NCI-H526 treated with DMSO at 0.1 percent for 48 hours (cell line): ENCODE measurements around the gene MSI2.
"Not testable (repeated sequence)": the region's sequence is repeated elsewhere in the genome, so short reads cannot be mapped to it uniquely, and the experiment has no call there.

Source experiments
- DNase-seq: peaks from one replicate; lab custom pipeline; 2025; lab: John Stamatoyannopoulos, UW

Gene MSI2

DNA sequence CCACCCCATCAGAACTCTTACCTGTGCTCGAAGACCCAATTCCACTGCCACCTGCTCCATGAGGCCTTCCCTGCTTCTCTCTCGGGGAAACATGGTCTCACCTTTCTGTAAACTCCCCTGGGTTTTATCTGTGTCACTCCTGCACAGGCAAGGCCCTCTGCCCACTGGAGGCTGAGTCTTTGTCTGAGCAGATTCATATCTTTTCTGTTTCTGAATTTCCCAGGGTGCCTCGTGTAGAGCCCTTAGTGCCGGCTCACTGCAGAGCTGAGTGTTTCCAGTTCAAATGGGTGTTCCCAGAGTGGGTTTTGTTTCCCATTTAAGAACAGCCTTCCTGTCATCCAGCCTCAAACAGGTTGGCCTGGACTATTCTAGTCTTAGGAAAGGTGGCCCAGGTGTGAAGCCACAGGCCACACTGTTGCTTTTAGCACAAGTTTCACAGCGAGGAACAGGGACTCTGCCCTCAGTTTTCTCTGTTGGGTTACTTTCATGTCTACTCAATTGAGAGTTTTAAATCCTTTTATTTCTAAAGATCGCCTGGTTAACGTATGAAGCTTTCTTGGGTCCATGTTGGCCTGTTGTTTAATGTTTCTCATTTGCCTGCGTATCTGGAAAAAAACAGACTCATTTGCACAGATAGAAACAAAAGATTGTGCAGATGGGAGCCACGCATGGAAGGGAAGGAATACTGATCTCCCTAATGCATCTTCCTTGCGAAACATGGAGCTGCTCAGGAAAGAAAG lies 228.7 kb downstream of the MSI2 start:
- DNase-seq, result no peak

DNA sequence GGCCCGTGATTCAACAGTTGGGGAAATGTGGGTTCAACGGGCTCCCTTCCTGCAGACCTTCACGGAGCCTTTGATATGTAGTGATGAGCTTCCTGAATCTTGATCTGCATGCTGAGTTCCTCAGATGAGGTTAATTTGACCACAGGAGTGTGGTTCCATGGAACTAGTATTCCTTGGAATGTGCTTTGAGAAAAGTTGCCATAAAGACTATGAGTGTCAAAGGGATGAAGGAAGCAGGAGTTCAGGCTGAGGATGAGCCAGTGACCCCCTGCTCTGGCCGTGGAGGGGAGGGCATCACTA lies 229.2 kb downstream of the MSI2 start:
- no peak for DNase-seq

DNA sequence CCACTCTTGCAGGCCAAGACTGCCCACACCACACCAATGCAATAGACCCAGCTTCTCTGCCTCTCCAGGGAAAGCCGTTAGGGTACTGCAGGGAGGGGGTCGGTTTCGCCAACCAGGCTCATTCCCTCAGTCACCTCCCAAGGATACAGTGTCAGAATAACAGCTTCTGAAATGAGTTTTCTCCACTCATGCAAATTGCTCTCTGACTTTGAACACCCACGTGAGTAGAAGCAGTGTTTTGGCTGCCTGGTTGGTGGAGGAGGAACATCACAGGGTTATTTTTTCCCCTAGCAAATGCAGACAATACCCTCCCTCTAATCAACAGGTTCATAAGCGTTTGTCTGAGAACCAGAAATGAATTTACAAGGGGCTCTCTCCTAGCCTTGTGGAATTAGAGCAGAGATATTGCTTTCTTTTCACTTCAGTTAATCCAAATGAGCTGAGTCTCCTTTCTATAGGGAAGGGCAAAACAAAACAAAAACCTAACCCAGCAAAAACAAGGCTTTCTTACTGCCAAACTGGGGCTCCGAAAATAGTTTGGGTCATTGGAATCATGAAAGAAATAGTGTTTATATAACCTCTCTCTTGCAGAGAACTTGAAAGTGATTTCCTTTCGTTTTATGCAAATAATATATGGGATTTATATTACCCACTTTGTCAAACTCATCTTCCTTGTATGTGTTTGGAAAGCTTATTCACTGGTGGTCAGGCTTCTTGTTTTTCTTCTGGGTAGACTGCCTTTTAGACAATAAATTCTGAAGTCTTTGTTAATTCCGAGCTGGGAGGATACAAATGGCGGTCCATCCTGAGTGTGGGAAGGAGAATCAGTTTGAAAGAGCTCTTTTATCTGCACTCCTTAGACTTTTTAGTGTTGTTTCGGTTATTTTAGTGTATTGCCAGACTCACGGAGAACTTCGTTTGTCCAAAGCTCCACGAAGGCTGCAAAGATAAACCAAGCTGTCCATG lies 229.9 kb downstream of the MSI2 start:
- DNase-seq, result peak; percentile 12

DNA sequence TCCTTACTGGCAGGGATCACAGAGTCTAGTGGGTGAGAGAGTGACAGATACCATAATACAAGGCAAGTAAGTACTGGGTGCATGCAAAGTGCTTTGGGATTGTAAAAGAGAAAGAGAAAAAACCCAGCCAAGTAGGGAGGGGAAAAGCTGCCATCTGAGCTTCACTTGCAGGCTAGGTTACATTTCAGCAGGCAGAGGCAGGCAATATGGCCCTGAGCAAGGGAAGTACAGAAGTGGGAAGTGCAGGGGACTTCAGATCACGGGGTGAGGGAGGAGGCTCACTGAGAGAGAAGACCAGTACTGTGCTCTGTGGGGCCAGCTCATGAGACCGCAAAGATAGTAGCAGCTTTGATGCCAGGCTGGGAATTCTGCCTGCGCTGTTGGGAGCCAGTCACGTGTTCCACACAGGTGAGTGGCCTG lies 230.6 kb downstream of the MSI2 start:
- DNase-seq, result no peak

DNA sequence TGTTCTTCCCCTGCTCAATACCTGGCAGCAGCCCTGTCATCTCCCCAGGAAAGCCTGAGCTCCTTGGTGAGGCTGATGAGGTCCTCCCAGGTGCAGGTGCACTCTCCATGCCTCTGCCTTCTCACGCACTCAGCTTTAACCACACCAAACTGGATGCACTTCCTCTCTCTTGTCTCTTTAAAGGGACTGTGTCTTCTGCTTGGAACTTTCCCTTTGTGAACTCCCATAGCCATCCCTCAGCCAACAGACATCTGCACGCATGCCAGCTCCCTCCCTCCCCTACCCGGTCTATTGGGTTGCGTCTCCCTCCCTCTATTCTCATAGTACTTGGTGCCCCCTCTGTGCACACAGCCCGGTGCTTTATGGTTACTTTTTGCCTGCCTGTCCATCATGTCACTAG lies 231.2 kb downstream of the MSI2 start:
- no peak for DNase-seq

DNA sequence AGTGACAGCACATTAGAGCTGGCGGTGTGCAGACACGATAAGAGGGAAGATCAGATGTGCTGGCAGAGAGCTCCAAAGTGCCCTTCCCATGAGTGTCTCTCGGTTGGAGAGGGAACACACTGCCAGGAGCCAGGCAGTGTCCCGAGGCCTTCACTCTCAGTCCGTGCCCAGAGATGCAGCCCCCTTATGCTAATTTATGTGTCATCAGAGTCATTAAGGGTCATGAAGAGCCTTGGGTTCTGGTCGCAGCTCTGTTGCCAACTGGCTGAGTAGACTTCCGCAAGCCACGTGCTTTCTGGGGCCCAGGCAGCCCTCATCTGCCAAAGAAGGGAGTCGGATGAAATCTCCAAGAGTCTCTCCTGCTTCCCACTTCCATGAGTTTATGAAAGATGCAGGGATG lies 232.5 kb downstream of the MSI2 start:
- DNase-seq, result no peak

DNA sequence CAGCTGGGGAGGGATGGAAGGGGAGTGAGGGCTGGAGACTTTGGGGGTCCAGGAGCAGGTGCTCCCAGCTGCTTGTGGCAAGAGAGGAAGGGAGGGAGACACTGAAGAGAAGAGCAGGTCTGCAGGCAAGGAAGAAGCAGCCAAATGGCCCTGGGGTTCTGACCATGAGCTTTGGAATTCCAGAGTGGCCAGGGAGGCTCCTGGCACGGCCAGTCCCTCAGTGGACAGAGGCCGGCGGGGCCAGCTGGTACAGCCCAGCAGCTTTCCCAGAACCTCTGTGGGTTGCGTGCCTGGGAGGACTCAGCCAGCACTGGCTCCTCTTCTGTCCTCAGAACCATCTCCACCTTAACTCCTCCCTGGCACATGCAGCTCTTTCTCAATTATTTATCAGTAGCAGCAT lies 233.0 kb downstream of the MSI2 start:
- no peak for DNase-seq

DNA sequence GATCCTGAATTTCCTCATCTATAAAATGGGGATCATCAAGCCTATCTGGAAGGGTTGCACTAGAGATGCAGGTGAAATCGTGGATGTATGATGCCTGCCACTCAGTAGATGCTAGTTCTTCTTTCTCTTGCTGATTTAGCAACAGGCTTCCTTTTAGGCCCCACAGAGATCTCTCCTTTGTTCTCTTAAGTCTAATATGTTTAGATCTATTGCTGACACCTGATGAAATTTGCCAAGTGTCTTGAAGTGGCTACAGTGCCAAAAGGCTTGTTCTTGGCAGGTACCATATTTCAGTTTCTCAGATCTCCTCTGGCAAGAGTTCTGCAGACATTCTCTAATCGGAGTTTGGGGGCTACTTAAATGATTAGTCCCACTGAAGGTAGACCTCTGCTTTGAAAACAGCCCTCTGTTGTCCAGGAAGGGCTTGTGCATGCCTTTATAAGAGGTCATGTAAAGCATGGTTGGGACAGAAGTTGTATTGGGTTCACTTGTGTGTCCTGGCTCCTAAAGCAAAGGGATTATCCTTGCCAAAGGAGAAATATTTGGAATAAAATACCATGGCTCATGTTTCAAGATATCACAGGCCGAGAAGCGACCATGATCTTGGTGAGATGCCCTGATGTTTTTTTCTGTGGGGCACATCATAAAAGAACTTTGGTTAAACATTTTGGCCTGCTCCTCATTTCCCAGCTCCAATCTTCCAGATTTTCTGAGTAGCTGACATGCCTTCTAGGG lies 234.0 kb downstream of the MSI2 start:
- no peak for DNase-seq

DNA sequence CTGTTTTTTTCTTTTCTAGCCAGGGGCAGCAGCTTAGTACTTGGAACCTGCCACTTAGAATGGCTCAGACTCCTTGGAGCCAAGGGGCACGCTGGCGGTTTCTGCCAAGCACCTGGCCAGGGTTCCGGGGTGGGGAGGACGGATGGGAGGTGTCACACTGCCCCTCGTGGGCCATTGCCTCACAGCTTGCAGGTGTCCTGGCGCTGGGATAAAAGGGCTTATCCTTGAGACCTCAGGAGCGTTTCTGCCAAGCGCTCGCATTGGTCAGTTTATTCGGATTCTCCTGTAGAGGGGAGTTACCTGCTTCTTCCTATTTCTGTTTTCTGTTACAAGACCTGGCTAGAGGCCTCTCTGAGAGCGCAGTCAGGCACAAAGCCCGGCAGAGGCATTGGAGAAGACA lies 234.6 kb downstream of the MSI2 start:
- no peak for DNase-seq

DNA sequence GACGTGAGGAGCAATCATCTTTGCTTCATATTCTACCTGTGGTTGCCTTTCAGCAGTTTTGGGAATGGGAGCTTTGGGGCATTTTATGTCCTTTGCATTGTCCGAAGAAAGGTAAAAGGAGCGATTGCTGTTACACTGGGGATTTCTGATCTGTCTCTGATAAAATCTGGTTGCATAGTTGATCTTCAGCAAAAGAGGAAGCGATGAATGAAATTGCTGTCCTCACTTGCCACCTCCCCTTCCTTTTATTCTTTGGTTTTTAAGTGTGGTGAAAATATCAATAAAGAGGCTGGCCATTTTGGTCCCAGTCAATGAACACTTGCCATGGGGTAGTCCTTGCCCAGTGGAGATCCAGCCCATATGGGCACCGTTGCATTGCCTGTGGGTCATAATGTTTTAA lies 236.8 kb downstream of the MSI2 start:
- no peak for DNase-seq

DNA sequence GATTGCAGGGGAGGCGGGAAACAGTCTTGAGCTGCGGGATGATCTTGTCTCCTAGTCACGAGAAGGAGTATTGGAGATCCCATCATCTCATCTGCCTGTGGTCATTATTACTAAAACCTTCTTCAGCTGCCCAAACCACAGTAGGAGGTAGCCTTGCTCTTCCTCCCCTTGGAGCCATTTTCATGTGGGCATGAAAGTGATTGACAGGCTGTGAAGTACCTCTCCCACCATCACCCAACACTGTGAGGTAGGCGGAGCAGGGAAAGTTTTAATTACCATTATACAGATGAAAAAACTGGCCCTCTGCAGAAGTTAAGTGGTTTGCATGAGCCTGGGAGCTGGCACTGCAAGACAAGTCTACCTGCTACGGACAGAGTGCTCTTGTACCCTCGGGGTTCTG lies 237.3 kb downstream of the MSI2 start:
- DNase-seq, result no peak

DNA sequence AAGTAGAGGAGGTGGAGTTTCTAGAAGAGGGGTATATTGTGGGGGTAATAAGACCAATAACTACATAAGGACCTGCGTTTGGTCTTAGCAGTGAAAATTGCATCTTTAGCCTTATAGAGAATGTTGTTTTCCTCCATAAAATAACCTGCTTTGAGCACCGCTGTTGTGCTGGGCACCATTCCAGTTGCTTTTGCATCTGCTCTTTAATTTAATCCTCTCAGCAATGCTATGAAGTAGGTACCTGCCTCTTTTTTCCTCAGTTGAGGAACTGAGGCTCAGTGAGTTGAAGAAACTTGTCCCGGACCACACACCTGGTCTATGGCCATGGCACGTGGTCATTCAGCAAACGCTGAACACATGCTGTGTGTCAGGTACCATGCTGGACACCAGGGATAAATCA lies 238.1 kb downstream of the MSI2 start:
- DNase-seq, result no peak

DNA sequence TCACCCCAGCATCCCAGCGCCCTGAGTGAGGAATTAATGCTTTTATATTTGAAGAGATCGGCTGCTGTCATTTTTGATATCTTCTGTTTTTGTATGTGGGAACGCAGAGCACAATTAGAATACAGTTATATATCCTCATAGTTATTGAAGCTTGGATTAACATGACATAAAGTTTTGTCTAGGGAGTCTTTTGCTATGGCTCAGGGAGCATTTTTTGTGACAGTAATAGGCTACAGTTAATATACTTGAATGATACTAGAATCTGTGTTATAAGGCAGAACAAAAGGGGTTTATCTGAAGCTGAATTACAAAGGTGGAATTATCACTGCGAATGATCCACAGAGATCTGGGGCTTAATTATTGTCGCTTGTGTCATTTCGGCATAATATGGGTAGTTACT lies 239.4 kb downstream of the MSI2 start:
- DNase-seq, result no peak

DNA sequence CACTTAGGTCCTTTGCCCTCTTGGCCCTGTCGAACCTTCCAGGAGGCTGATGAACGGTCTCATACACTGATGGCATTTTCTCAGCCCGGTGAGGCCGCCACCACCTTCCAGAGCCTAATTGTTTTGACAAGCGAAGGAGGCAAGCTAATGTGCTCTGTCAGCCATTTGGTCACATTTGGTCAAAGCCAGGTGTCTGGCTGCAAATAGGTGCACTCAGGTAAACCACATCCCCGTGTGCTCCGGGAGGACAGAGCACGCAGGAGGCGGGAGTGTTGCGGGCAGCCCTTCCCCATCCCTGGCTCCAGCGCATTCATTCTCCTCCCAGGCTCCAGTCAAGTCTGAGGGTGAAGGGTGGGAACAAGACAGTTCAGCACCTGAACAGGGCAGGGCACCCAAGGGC lies 240.1 kb downstream of the MSI2 start:
- DNase-seq, result no peak

DNA sequence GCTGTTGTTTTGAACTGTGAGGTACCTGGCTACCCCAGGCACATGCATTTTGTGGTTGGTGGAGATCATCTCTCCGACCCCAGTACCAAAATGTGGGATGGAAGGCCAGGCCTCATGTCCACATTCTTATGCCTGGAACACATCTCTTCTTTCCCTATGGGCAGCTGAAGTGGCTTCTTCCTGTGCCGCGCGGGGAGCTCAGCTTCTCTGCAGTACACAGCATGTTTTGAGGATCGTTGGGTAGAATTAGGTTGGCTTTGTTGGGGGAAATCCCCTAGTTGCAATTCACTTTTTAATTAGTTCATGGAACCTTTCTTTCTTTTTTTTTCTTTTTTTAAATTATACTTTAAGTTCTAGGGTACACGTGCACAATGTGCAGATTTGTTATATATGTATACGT lies 242.1 kb downstream of the MSI2 start:
- DNase-seq, result no peak

DNA sequence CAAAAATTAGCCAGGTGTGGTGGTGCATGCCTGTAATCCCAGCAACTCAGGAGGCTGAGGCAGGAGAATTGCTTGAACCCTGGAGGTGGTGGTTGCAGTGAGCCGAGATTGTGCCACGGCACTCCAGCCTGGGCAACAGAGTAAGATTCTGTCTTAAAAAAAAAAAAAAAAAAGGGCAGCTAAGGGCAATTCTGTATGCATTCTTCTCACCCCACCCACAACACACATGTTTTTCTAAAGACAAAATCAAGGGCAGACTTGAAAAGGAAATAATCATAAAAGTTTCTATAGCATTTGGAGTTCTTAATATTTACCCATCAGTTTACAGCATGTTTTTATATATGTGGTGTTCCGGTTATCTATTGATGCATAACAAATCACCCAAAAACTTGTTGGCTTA lies 242.9 kb downstream of the MSI2 start:
- DNase-seq, result not testable (repeated sequence)

DNA sequence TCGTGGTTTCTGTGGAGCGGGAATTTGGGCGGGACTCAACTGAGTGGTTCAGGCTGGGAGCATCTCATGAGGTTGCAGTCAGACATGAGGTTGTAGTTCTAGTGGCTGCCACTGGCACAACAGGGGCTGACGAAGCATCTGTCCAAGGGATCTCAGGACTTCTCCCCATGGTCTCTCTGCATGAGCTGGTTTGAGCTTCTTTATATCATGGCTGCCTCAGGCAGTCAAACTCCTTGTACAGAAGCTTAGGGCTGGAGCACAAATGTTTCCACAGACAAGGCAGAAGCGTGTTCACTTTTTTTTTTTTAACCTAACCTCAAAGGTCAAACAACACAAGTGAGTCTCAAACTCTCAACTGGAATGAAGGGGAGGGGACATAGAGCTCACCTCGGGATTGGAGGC lies 243.3 kb downstream of the MSI2 start:
- no peak for DNase-seq

DNA sequence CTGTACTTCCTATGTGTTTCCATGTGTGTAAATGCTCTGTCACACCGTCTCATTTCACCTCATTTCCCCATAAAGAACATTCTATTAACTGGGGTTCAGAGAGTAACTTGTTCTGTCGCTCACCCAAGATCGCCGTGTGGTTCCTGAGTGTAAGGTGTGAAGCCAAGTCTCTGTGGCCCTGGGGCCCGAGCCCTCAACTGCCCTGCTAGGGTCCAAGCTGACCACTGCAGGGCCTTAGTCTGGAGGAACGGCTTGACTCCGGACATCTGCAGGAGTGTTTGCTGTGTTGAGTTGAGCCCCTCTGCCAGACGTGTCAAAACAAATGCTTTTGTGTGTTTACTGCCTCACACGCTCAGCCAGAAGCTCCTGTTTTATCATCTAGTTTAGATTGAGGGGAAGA lies 244.7 kb downstream of the MSI2 start:
- no peak for DNase-seq

DNA sequence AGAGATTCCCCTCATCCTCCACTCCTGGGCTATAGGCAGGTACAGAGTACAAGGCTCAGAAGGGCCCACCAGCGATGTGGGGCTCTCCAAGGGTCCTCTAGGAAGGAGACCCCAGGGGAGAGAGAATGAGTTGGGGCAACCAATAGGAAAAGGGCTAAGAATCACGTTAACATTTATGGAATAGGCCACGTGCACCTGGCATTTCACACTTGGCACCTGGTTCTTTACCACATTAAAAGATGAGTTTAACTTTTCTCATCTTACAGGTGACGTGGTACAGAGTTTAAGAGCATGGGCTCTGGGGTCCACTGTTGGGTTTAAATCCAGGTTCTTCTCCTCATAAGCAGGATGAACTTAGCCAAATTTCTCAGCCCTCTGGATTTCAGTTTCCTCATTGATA lies 245.7 kb downstream of the MSI2 start:
- no peak for DNase-seq

DNA sequence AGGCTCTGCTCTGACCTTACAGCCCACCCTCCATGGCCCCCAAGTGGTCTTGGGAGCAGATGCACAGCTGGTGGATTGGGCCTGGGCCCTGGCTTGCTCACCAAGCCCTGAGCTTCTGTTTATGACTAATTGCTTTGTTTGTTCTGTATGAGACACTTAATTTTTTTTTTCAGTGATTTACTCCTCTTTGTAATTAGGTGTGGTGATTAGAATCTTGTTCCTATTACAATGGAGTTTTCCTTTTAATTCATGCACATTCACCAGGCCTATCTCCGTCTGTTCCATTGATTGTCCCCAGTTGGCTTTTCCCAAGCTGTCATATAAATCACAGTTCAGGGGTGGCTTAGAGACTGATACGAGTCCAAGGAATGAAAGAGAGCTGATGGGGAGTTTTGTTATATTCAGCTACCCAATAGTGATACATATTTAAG lies 246.5 kb downstream of the MSI2 start:
- DNase-seq, result no peak

DNA sequence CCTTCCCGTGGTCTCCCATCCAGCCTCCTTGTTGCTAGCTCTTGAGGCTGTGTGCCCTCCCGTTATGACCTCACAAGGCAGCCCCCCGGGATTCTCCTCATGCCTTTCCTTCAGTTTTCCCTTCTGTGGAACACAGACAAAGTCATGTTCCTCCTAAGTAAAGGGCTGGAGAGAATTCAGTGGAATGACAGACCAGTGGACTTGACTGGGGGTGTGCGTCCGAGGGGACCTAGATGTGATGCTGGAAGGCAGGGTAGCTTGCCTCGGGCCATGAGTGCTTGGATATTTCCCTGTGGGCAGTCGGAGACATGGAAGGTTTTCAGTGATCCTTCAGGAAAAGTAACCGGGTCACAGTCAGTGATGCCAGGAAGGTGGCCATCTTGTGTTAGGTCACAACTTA lies 247.9 kb downstream of the MSI2 start:
- DNase-seq, result no peak

DNA sequence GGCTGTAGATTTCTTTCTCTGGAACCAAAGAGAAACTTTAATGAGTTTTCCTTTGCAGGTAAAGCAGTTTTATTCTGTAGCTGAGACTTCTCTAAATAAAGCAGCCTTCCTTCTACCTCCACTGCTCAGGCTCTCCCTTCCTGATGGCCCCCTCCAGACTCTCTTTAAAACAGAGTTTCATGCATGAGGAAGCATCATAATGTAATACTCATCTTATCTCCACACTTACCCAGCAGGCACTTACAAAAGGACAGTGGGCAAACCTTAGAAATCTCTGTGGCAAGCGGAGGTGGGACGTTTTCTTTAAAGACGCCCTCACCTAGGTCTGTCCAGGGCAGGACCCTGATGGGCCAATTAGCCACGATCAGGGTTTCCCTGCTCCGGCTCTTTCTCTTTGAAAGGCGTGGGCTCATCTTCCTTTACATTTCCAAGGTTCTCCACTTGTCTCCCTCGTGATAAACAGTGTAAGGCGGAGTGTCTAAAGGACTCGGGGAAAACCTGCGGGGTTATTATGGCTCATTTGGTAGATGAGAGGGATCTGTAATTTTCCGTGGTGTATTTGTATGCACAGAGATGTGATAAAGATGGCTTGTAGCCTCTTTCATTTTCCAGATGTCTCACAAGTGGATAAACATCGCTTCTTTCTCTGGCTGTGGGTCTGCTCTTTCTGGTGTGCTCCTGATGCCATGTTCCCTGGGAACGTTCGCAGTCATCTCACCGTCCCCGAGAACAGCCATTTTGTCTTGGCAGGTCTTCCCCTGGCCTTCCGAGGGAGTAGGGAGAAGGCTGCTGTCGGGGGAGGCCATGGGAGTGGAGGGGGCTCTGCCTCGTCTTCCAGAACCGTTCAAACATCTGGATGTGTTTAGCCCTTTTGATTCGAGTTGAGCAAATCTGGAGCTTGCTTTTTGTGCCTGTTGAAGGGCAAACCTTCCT lies 249.8 kb downstream of the MSI2 start:
- no peak for DNase-seq
